ENCODE measurements around the gene NOS3.

The NOS3 gene

DNA sequence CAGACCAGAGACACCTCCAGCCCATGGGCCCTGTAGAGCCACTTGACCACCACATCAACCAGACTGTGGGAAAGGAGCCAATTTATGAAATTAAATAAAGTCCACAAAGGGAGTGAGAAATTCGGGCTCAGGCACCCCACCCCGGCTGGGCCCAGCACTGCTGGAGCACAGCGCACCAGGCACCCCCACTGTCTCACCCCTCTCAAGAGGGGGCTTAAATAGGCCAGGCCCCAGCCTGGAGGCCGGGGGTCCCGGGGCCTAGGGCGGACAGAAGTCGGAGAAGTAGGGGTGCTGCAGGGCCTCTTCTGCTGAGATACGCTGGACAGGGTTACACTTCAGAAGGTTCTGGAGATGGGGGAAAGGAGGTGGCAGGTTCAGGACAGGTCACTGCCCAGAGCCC lies 62.9 kb downstream of the NOS3 start:
- DNase-seq, result no peak

DNA sequence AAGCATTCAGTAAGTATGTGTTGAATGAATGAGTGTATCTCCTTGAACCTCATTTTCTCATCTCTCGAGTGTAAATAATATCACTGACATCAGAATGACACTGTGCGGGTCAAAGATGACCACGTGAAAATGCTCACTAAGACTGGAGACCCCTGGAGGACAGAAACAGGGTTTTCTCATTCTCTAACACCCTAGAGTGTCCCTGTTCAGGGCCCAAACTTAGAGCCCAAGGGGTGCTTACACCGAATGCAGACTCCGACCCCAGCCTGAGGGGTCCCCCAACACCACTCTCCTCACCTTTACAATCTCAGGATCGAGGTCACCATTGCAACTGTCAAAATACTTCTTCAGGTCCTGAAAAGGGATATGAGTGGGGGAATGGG lies 65.5 kb downstream of the NOS3 start:
- DNase-seq, result no peak

DNA sequence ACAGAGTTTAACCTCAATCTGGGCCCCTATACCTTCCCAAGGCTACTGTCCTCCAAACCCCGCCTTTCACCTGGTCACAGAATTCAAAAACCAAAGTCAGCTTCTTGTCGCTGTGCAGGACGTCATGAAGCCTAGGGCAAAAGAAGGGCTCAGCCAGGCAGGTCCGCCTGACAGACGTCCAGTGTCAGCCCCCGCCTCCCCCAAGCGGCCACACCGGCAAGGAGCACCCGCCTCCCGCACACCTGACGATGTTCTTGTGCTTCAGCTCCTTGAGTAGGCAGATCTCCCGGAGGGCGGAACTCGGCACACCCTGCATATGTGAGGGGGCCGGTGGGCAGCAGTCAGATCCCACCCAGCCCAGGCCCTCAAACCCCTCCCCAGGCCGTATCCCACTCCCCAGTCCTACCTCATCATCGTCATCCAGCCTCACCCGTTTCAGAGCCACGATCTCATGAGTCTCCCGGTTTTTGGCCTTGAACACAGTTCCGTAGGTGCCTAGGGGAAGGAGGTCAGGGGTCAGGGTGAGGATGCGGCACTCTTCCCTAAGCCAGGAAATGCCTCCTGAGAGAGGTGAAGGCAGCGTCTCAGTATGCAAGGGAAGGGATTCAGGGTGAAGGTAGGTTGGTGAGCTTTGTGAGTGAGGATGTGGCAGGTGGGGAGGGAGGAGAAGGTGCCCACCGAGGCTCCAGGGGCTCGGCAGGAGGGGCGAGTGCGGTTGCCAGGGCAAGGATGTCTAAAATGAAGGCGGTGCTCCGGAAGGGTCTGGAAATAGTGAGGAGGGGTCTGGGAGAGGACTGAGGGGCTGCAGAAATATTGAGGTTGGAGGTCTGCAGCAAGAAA lies 66.1 kb downstream of the NOS3 start:
- DNase-seq, result peak in 4 of 58 donors; percentile 11 to 29 (median 17)

DNA sequence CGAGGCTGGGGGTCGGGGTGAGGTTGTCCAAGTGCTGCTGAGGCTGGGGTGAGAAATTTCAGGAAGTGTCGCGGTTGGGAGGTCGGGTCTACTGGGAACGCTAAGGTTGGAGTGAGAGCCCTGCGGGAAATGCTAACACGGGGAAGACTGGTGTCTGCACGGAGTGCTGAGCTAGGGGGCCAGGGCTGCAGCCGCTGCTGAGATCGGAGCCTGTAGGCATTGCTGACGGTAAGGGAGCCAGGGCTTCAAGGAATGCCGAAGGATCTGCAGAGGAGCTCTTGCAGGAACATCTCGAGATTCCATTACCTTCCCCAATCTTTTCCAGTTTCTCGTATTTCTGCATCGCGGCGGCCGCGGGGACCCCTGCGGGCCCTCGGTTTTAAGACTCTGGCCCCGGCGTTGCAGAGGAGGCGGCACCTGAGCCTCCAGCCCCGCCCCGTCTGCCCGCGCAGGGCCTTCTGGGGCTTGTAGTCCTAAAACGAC lies 66.7 kb downstream of the NOS3 start, which contains the start of gene CDK5:
Gene CDK5 (minus strand): TSS at position 392 of the 483 bp plus-strand sequence. CDS start 49 bp downstream, at position 343.
- peak in 1 of 58 donors; percentile 70 for DNase-seq

DNA sequence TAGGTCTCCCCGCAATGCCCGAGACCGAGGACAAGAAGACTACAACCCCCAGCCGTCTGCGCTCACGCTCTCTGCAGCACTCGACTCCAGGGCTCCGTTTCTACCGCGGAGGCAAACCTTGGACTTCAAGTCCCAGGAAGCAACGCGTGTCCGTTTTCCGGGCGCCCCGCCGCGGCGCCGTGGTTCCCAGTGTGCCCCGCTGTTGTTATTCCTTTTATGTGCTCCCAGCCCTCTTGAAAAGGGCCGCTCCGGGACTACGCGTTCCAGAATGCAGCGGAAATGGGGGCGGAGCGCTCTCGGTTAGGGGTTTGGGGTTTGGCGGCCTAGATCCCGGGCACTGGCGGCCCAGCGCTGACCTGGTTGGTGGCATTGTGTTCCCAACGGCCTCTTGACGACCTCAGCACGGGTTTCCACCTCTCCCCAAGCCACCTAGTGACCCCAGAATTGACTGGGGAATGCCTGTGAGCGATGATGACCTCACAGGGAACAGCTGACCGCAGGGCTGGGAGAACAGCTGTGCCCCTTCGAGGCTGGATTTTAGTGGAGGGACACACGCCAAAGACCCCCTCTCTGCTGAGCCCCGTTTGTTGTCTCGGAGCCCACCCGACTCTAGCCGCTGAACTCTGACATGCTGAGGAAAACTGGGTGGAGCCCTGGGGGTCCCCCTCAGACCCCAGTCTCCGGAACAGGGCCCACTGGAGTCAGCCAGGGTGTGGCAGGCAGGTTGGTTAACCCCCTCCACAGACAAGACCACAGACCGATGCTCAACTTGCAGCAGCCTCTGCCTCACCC lies 67.4 kb downstream of the NOS3 start:
- peak; percentile 87 to 100 (median 99) for DNase-seq

DNA sequence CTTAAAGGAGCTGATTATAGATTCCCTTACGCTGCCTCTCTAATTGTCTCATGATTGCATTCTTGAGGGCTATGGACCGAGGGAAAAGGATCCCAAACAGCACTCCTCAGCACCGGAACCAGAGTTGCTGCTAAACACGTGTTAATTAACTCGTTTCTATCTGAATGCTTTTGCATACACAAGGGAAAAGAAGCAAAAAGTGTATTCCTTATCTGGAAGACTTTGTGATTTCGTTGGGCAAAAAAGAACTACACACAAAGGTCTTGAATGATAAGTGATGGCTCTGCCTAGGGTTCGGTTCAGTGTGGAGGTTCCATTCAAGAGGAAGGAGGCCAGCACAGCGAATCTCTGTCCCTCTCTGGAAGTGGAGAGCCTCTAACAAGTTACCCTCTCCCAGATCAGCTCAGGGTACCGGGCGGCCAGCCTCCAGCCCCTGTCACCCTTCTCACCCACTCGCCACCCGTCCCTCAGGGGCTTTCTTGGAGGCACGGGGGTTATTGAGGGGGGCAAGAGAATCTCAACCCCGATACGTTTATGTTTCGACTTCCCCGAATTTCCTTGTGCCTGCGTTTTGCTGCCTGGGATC lies 68.1 kb downstream of the NOS3 start:
- peak in 5 of 58 donors; percentile 51 to 64 (median 56) for DNase-seq

DNA sequence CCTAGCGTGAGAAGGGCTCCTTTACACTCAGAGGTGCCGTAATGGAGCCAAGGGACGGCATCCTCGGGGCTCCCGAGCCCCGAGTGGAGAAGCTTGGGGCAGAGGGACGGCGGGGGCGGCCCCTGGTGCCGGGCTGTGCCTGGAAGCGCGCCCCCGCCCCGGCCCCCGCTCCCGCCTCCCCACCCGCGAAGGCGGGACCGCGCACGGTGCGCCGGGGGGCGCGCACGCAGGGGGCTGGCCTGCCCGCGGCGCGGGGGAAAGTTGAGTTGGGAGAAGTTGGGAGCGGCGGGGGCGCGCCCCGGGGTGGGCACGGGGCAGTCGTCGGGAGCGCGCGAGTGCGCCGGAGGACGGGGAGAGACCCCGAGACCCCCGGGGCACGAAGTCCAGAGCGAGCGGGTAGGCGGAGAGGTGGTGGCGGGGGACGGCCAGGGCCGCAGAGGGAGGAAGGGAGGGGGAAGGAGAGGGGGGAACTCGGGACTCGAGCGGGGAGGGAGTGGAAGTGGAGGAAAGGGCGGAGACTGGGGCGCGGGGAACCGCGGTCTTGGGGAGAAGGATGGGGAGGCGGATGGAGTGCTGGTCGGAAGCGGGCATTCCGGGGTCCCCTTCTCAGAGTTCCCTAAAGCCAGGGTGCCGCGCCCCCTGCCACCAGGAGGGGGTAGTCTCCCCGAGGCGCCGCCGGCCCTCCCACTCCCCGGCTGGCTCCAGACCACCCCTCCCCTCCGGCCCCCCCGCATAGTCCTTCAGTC lies 68.7 kb downstream of the NOS3 start, which contains the start of gene SLC4A2:
Gene SLC4A2 (plus strand): TSS at position 223 of the 746 bp plus-strand sequence. CDS start 2,399 bp downstream, outside the sequence.
- DNase-seq, result peak in 55 of 58 donors; percentile 42 to 93 (median 78)

DNA sequence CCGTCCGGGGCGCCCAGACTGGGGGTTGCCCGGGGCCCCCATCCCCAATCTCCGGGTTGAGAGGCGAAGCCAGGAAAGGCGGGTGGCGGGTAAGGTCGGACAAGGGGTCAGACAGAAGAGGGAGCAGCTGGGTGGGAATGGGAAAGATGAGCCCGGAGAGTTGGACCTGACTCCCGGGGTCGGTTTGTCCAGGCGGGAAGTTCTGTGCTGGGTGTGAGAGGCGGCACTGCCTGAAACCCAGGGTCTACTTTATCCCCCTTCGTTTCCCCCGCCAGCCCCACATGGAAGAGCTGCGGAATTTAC lies 69.2 kb downstream of the NOS3 start:
- peak in 2 of 58 donors; percentile 50 to 59 for DNase-seq

DNA sequence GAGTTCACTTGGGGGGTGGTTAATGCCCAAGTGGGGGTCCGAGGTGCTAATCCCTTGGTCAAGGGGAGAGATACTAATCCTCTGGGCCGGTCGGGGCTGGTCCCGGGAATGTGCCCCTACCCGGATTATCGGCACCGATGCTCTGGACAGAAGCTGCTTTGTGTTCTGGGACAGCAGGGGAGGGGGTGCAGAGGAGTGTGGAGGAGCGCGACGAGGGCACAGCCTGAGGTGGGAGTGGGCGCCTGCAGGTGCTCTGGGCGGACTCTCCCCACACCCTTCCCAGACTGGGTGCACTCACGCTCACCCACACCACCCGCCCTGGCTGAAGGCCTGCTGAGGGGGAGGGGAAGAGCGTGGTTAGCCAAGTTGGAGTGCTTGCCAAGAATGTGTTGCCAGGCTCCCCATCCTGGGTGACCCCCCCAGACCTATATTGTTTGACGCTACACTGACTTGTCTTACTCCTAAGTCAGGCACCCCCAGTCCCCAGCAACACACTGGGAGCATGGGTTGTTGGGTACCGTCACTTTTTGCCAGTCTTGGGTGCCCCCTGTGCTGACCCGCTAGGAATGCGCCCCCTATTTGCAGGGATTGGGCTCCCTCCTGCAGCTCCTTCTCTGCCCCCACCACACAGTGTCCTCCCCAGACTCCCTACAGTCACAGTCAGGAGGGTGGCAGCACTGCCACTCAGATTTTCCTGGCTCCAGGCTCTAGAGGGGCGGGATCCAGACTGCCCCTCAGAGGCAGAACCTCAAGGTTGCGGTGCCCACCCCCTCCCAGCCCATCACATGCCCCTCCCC lies 69.8 kb downstream of the NOS3 start:
- peak in 26 of 58 donors; percentile 15 to 69 (median 36) for DNase-seq

DNA sequence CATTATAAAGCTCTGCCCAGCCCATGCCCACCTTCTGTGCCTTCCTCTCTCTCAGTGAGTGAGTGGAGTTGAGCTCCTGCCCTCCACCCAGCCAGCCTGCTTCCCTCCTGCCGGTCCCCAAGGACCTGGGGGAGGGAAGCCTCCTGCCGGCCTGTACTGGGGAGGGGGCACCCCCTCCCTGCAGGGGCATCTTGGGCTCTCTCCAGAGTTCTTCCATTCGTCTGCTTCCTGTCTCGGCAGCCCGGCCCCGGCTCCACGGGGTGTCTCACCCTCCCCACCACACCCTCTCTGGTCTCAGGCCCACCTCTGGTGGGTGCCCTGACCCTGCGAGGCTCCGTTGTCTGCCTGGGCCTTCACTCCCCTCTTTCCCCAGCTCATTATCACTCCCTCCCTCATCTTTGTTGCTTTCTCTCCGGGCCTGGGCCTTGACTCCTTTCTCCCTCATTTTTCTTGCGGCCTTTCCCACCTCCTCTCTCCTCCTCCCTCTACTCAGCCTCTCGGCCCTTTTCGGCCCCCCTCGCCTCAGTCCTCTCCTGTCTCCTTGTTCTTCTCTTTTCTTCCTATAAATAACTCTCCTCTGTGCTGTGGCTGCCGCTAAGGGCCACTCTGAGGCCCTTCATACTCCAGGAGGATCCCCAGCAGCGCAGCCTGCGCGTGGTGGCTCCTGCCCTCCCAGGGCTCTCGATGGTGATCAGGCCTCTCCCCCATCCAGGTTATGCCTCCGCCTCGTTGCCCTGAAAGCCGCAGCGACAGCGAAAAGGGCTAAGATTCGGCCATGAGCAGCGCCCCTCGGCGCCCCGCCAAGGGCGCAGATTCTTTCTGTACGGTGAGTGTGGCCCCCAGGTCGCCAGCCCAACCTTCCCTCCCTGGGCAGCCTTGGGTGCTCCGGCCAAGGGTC lies 70.6 kb downstream of the NOS3 start:
- no peak for DNase-seq

DNA sequence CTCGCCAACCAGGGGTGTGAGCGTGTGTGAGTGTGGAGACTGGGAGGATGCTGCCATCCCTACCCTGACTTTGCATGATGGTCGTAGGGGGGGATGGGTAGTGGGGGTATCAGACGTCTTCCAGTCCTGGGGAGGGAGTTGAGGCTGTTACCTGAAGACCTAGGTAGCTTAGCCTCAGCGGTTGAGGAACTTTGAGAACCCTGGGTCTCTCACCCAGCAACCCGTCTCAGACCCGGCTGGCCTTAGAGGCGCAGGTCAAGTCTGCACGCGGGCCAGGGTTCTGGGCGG lies 71.2 kb downstream of the NOS3 start:
- DNase-seq, result no peak

DNA sequence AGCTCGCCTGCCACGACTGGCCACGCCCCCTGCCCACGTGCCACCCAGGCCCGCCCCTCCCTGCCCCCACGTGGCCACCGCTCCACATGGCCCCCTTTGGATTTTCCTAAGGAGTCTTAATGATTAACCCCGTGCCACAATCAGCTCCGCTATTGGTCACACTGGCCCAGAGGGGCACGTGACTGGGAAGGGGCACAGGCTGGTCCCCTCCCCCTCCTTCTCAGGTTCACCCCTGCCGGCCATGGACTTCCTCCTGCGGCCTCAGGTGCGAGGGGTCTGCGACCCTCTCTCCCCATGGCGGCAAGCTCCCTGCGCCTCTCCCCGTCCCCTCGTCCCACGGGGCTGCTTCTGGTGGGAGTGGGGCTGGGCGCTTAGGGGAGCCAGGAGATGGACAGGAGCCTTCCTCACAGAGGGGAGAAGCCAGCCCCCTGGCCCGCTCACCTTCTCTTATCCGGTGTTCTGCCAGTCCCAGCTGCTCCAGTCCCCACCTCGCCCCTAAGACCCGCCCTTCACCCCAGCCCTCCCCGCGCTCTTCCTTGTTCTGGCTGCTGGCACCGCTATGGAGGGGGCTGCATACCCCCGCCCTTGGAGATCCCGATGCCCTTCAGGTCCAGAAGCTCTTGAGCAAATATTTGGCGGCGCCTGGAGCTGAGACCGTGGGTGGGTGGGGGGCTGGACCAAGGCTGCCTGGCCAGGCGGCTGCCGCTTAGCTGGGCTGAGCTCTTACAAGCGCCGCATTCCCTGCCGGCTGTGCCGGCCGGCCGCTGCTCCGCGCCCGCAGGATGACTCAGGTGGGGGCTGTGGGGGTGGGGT lies 71.8 kb downstream of the NOS3 start:
- no peak for DNase-seq

DNA sequence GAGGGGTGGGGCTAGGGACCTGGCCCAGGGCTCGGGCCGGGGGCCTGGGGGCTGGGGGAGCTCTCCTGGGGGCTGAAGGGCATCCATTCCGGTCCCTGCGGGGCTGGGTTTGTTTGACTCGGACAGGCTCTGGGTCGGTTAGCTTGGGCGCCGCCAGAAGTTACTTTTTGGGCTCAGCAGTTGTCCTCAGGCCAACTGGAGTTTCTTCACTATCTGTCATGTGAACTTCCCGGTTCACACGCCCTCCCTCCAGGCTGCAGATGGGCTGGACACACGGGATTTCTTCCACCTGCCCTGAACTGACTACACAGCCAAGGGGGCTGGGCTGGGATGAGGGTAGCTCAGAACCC lies 72.4 kb downstream of the NOS3 start:
- DNase-seq, result no peak
